BE2C (cell line): Measurements from ENCODE around the gene KCNH8.

Source experiments
- DNase-seq: peaks from one replicate; pipeline ENCODE4 v3.0.0-alpha.2; 2020
- H3K27me3 ChIP-seq: fragments of 250-450 bp; sonication (Bioruptor Pico); 2 replicates; pipeline ENCODE4 v1.5.1; 2020; ENCODE audit warnings: mild to moderate bottlenecking
- H3K36me3 ChIP-seq: fragments of 250-450 bp; sonication (Bioruptor Pico); 2 replicates; pipeline ENCODE4 v1.5.1; 2020; ENCODE audit warnings: mild to moderate bottlenecking
- H3K4me1 ChIP-seq: fragments of 250-450 bp; sonication (Bioruptor Pico); 2 replicates; pipeline ENCODE4 v1.5.1; 2020
- H3K4me3 ChIP-seq: 2 replicates; pipeline ENCODE4 v1.5.1; 2011; ENCODE audit warnings: low read depth, low read length
- H3K9me3 ChIP-seq: fragments of 250-450 bp; sonication (Bioruptor Pico); 2 replicates; pipeline ENCODE4 v1.5.1; 2020
- TF ChIP-seq, protein P1 (sequence below): IDR thresholded peaks from 2 replicates; pipeline ENCODE4 v1.5.1; 2012; ENCODE audit warnings: mild to moderate bottlenecking, low read depth, low read length

The KCNH8 gene

DNA sequence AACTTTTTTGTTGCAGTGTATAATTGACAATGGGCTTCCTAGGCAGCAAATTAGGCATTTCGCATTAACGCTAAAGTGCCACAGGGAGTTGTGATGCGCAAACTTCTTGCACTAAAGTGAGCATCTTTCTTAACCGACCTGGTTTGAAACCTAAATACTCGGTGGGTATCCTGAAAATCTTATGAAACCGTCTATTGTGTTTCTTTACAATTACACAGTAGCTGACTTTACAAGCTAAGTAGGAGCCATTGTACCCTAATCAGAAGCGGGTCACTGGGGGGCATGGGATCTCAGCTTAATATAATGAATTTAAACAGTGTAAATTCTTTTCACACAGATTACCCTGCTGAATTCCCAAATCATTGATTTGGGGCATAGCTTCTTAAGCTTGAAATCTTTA lies 328.0 kb downstream of the KCNH8 start:
- DNase-seq: no peak
- TF ChIP-seq, protein P1, sequence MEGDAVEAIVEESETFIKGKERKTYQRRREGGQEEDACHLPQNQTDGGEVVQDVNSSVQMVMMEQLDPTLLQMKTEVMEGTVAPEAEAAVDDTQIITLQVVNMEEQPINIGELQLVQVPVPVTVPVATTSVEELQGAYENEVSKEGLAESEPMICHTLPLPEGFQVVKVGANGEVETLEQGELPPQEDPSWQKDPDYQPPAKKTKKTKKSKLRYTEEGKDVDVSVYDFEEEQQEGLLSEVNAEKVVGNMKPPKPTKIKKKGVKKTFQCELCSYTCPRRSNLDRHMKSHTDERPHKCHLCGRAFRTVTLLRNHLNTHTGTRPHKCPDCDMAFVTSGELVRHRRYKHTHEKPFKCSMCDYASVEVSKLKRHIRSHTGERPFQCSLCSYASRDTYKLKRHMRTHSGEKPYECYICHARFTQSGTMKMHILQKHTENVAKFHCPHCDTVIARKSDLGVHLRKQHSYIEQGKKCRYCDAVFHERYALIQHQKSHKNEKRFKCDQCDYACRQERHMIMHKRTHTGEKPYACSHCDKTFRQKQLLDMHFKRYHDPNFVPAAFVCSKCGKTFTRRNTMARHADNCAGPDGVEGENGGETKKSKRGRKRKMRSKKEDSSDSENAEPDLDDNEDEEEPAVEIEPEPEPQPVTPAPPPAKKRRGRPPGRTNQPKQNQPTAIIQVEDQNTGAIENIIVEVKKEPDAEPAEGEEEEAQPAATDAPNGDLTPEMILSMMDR: no peak
- no peaks in the 10 kb centered on the region for H3K36me3 ChIP-seq
- H3K27me3 ChIP-seq: no peaks in the 10 kb centered on the region
- no peak overlapping the region for H3K4me3 ChIP-seq
- no peaks in the 10 kb centered on the region for H3K9me3 ChIP-seq
- H3K4me1 ChIP-seq: no peaks in the 10 kb centered on the region

DNA sequence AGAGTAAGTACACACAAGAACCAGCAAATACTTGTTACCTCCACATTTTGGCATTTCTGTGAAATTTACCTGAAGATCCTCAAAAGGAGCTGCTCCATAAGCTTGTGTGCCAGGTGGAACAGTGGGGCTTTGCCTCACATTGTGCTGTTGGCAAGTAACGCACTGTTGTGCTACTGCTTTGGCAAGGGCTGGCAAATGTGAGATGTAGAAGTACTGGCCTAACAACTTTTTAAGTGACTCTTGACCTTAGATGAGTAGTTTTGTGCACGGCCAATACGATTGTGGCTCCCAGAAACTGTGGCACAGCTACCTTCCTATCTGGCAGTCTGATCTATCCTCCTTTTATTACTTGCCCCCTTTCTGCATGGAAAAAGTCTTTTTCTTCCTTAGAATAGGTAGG lies 337.0 kb downstream of the KCNH8 start:
- no peaks in the 10 kb centered on the region for H3K27me3 ChIP-seq
- H3K9me3 ChIP-seq: no peaks in the 10 kb centered on the region
- TF ChIP-seq, protein P1: no peak
- H3K36me3 ChIP-seq: no peaks in the 10 kb centered on the region
- no peak overlapping the region for H3K4me3 ChIP-seq
- no peaks in the 10 kb centered on the region for H3K4me1 ChIP-seq
- no peak for DNase-seq

DNA sequence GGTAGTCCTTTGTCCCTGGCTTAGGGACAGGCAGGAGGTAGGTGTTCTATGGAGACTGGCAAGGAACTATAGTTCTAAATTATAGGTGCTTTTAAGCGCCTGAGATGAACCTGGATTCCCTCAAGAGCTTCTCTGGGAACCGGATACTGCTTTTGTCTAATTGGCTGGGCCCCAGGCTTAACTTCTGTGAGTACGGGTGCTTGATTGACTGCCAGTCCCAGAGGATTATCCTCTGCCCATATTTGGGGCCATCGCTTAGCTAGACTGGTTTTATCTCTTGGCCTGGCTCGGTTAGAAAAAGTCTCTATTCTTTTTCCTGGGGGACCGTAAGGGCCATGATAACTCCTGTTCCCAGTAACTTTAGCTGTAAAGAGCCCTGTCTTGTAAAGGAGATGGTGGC lies 339.1 kb downstream of the KCNH8 start:
- TF ChIP-seq, protein P1: no peak

DNA sequence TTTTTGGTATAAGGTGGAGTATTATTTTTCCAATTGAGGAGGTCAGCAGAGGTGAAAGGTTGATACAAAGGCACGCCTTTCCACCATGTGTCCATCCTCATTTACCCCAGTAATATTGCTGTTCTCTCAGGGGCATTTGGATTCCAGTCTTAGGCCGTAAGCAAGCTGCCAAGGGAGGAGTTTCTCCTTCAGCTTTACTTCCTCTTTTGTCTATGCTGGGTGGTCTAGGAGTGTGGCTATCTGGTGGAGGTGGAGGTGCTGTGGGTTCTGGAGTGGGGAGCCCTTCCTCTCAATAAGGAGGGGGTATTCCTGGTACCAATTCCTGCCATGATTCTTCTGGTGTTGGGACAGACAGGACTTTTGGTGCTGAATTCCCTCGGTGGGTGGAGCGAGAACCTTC lies 340.6 kb downstream of the KCNH8 start:
- Histone ChIP-seq H3K4me3 (no peak overlapping the region), H3K4me1 (no peaks in the 10 kb centered on the region), H3K9me3 (no peaks in the 10 kb centered on the region), H3K27me3 (no peaks in the 10 kb centered on the region), H3K36me3 (no peaks in the 10 kb centered on the region)
- DNase-seq: no peak
- TF ChIP-seq, protein P1: no peak

More for the DNA sequence above, 339.1 kb downstream of the KCNH8 start:
- Histone ChIP-seq H3K4me1 (no peaks in the 10 kb centered on the region), H3K27me3 (no peaks in the 10 kb centered on the region), H3K36me3 (no peaks in the 10 kb centered on the region), H3K9me3 (no peaks in the 10 kb centered on the region), H3K4me3 (no peak overlapping the region)
- no peak for DNase-seq

DNA sequence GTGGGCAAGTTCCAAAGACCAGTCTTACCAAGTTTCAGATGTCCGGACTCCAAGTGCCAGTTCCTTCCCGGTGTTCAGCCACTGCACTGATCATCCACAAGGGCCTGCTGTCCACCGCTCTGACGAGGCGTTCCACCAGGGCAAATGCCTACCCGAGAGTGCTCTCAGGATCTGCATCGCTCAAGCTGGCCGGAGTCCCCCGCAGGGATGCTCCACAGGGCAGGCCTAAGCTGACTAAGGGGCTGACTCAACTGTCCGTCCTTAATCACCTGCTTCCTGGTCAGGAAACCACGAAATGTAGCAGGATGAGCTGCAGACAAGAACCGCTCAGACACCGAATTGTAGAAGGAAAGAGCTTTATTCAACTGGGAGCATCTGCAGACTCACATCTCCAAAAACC lies 341.6 kb downstream of the KCNH8 start:
- no peak overlapping the region for H3K4me3 ChIP-seq
- no peaks in the 10 kb centered on the region for H3K9me3 ChIP-seq
- no peaks in the 10 kb centered on the region for H3K36me3 ChIP-seq
- no peaks in the 10 kb centered on the region for H3K27me3 ChIP-seq
- H3K4me1 ChIP-seq: no peaks in the 10 kb centered on the region
- TF ChIP-seq, protein P1: no peak
- no peak for DNase-seq

DNA sequence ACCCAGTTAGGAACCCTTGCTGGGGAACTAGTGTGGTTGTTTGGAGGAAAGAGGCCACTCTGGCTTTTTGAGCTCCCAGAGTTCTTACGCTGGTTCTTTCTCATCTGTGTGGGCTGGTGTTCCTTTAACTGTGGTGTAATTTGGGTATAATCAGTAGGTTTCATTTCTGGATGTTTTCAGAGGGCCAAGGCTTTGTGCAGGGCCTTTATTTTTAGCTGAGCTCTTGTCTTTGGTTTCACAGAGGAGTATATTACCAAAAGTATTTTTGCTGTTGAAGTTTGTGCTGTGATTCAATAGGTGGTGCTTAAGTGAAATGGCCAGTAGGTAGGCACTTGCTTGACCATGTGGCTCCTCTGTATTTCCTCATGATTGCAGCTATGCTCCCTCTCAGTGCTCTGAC lies 357.9 kb downstream of the KCNH8 start:
- H3K36me3 ChIP-seq: no peaks in the 10 kb centered on the region
- H3K4me1 ChIP-seq: no peaks in the 10 kb centered on the region
- TF ChIP-seq, protein P1: no peak
- DNase-seq: no peak
- no peaks in the 10 kb centered on the region for H3K9me3 ChIP-seq
- no peaks in the 10 kb centered on the region for H3K27me3 ChIP-seq
- no peak overlapping the region for H3K4me3 ChIP-seq
